ENCODE data around the gene ARFGEF2. TPM values are rescaled to one million over a fixed set of nuclear protein-coding genes. Genes with fewer than 3 reads are reported as not detected.

Gene ARFGEF2
- total RNA-seq, 1 donor from 2014 or later: 24.7 TPM

DNA sequence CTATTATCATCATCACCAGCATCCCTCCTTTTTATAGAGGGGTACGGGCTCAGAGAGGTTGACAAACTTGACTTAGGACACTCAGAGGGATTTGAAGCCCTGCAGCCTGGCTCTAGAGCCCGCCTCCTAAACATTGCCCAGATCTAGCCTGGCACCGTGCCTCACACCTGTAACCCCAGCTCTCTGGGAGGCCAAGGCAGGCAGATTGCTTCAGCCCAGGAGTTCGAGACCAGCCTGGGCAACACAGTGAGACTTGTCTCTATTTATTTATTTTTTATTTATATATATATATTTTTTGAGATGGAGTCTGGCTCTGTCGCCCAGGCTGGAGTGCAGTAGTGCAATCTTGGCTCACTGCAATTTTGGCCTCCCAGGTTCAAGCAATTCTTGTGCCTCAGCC is 118.3 kb downstream of the ARFGEF2 start:
- Mint-ChIP-seq H3K27me3 (ENCODE audit: low read depth) (no peaks in the 10 kb centered on the region), H3K4me1 (no peaks in the 10 kb centered on the region), H3K36me3 (peaks cover 4% of the 10 kb centered on the region), H3K9me3 (no peaks in the 10 kb centered on the region), H3K27ac (no peak overlapping the region), H3K4me3 (no peak overlapping the region)
- TF ChIP-seq, protein P1, sequence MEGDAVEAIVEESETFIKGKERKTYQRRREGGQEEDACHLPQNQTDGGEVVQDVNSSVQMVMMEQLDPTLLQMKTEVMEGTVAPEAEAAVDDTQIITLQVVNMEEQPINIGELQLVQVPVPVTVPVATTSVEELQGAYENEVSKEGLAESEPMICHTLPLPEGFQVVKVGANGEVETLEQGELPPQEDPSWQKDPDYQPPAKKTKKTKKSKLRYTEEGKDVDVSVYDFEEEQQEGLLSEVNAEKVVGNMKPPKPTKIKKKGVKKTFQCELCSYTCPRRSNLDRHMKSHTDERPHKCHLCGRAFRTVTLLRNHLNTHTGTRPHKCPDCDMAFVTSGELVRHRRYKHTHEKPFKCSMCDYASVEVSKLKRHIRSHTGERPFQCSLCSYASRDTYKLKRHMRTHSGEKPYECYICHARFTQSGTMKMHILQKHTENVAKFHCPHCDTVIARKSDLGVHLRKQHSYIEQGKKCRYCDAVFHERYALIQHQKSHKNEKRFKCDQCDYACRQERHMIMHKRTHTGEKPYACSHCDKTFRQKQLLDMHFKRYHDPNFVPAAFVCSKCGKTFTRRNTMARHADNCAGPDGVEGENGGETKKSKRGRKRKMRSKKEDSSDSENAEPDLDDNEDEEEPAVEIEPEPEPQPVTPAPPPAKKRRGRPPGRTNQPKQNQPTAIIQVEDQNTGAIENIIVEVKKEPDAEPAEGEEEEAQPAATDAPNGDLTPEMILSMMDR (IDR thresholded peaks at IDR 0.05; ENCODE audit: unreplicated experiment): no peak
- DNase-seq (ENCODE audit: low spot score in 2 of 2, unreplicated experiment in 2 of 2): no peak

GRCh38 chr20:49043000-49043399 is 121.5 kb downstream of the ARFGEF2 start:
- Mint-ChIP-seq H3K4me3 (no peak overlapping the region), H3K9me3 (no peaks in the 10 kb centered on the region), H3K36me3 (peaks cover 2% of the 10 kb centered on the region), H3K4me1 (peaks cover 16% of the 10 kb centered on the region), H3K27me3 (ENCODE audit: low read depth) (no peaks in the 10 kb centered on the region), H3K27ac (no peak overlapping the region)
- TF ChIP-seq, protein P1 (IDR thresholded peaks at IDR 0.05; ENCODE audit: unreplicated experiment): no peak
- DNase-seq (ENCODE audit: low spot score in 2 of 2, unreplicated experiment in 2 of 2): no peak

DNA sequence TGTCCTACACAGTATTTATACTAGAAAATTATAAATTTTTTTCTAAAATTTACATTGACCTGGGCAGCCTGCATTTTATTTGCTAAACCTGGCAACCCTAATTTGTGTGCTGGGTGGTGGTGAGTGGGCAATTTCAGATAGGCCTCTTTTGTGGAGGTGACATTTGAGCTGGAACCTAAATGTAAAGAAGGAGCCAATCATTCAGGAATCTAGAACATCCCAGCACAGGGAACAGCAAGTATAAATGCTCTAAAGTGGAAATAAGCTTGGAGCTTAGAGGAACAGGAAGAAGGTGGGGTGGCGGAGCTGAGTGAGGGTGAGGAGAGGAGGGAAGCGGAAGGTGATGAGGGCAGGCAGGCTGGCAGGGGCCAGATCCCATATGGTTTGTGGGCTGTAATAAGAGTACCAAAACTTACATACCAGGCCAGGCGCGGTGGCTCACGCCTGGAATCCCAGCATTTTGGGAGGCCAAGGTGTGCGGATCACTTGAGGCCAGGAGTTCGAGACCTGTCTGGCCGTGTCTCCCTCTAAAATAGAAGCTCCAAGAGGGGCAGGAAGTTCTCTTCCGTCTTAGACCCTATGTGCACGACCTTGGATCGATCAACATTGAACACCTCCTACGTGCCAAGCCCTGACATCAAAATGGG is 124.1 kb downstream of the ARFGEF2 start:
- Mint-ChIP-seq H3K4me3 (peak overlapping the region; percentile 99), H3K9me3 (no peaks in the 10 kb centered on the region), H3K27me3 (ENCODE audit: low read depth) (no peaks in the 10 kb centered on the region), H3K27ac (peak overlapping the region; percentile 99), H3K36me3 (peaks cover 6% of the 10 kb centered on the region), H3K4me1 (peaks cover 23% of the 10 kb centered on the region)
- DNase-seq (ENCODE audit: low spot score in 2 of 2, unreplicated experiment in 2 of 2): no peak
- TF ChIP-seq, protein P1 (IDR thresholded peaks at IDR 0.05; ENCODE audit: unreplicated experiment): no peak

- H3K4me1 Mint-ChIP-seq: peaks cover 23% of the 10 kb centered on the region
- H3K4me3 Mint-ChIP-seq: peak within 1 kb of the TSS; percentile 99
- no peaks in the 10 kb centered on the region for H3K27me3 Mint-ChIP-seq (ENCODE audit: low read depth)
- no peaks in the 10 kb centered on the region for H3K9me3 Mint-ChIP-seq
- peaks cover 11% of the 10 kb centered on the region for H3K36me3 Mint-ChIP-seq
- DNase-seq (ENCODE audit: low spot score in 2 of 2, unreplicated experiment in 2 of 2): peak; percentile 93 to 97
- peak within 1 kb of the TSS; percentile 99 for H3K27ac Mint-ChIP-seq
- TF ChIP-seq, protein P1 (IDR thresholded peaks at IDR 0.05; ENCODE audit: unreplicated experiment): no peak
Observed at GRCh38 chr20:49046087-49046900, 124.8 kb downstream of the ARFGEF2 start, which contains the start of gene CSE1L. Gene CSE1L, plus strand, starts transcription at chr20:49046312. Its CDS starts 12,152 bp downstream, at chr20:49058464.

DNA sequence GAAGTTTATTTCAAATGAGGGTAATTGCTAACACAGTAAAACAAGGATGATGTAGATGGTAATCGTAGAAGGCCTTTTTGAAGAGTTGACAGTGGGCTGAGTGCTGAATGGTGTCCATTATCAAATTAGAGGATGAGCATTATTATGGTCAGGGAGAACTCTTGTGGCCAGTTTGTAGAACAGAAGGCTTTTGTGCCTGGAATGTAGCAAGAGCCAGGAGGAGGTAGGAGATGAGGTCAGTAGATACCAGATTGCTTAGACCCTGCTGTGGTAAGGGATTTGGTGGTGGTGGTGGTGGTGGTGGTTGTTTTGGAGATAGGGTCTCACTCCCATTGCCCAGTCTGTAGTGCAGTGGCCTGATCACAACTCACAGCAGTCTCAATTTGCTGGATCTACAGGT is 130.8 kb downstream of the ARFGEF2 start:
- Mint-ChIP-seq H3K4me1 (peaks cover 25% of the 10 kb centered on the region), H3K36me3 (peaks cover 11% of the 10 kb centered on the region), H3K9me3 (no peaks in the 10 kb centered on the region), H3K27ac (peak overlapping the region; percentile 60), H3K27me3 (ENCODE audit: low read depth) (no peaks in the 10 kb centered on the region), H3K4me3 (no peak overlapping the region)
- TF ChIP-seq, protein P1 (IDR thresholded peaks at IDR 0.05; ENCODE audit: unreplicated experiment): no peak
- DNase-seq (ENCODE audit: low spot score in 2 of 2, unreplicated experiment in 2 of 2): no peak

Measured in mesothelial cell of epicardium (in vitro differentiated cells).